Measurements from ENCODE around the gene DBNDD2. TPM values are rescaled to one million over a fixed set of nuclear protein-coding genes. Genes with fewer than 3 reads are reported as not detected.

Gene DBNDD2
- total RNA-seq, 1 experiment from 2014 or later, result 58.7 TPM

DNA sequence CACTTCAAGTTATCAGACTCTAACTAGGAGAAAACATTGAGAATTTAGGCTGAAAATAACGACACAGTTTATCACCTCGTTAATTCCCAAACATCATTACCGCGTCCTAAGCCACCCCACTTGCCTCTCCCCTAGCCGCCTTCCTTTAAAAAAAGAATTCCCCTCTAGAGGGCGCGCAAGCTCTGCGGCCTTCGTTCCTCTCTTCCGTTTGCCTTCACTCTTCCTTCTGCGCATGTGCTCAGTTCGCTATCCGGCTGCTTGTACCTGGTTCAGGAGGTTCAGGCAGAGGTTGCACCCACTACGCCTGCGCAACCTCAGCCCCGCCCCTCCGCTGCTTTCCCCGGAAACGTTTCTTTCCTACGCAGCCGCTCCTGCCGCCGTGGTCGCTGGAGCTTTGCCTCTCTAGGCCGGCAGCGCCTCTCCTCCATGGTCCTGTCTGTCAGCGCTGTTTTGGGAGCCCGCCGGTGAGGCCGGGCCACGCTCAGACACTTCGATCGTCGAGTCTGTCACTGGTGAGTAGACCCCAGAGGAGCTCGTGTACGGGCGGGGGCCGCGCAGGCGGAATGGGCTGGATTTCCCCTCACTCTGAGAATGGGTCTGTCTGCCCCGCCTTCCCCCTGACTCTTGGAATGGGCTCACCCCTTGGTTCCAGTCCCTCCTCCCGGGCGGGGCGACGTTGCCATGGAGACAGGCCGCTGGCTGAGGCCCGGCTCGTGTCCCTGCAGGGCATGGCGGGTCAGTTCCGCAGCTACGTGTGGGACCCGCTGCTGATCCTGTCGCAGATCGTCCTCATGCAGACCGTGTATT is 45.1 kb upstream of the DBNDD2 start, which contains the start of gene SYS1 (continued):
- TF ChIP-seq, protein P1, sequence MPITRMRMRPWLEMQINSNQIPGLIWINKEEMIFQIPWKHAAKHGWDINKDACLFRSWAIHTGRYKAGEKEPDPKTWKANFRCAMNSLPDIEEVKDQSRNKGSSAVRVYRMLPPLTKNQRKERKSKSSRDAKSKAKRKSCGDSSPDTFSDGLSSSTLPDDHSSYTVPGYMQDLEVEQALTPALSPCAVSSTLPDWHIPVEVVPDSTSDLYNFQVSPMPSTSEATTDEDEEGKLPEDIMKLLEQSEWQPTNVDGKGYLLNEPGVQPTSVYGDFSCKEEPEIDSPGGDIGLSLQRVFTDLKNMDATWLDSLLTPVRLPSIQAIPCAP (CRISPR knock-in tag; IDR thresholded peaks at IDR 0.05), result no peak

DNA sequence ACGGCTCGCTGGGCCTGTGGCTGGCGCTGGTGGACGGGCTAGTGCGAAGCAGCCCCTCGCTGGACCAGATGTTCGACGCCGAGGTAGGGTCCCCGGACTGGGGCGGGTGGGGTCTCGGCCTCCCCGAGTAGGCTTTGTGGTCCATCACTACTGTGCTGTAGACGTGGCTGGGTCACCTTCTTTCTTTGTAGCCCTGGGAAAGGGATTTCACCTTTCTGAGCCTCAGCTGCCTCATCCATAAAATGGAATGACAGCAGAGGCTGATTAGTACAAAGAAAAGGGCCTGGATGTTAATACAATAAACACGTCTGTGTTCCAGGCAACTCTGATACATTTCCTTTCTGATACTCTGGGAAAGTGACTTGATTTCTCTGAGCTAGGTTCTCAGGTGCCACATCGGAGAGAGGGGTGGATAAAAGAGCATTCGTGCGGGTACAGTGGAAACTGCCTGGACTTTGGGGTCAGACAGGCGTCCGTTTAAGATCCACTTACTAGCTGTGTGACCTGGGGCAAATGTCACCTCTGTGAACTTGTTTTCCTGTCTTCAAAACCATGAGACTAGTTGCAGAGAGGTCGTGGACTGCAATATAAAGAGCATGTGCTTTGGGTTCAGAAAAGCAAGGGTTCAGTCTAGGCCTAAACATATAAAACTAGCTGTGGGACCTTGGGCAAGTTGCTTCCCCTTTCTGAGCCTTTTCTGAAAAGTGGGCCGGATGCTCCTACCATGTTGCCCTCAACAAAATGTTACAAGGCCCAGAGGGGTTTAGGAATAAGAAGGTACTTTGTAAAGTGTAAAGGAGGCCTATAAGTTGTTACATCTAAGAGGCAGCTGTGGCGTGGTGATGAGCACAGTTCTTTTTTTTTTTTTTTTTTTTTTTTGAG is 44.2 kb upstream of the DBNDD2 start:
- H3K27me3 Mint-ChIP-seq (ENCODE audit: low read depth), result no peaks in the 10 kb centered on the region
- peaks cover 17% of the 10 kb centered on the region for H3K4me1 Mint-ChIP-seq
- CTCF ChIA-PET, result interaction anchor here (0.6 to 8.3 kb wide), 48 partner anchors 8 to 1997 kb away, joined by 3 to 152 read pairs (median 5); partner anchors contain the start of genes DBNDD2, MATN4, PIGT and SDC4
- POLR2A ChIA-PET, result interaction anchor here (0.5 to 3.0 kb wide), 11 partner anchors 10 to 204 kb away, joined by 3 to 11 read pairs (median 6); partner anchors contain the start of genes PIGT and SDC4
- ATAC-seq (no peak), DNase-seq (ENCODE audit: low spot score) (no peak)
- TF ChIP-seq SMAD4 (CRISPR knock-in tag; IDR thresholded peaks at IDR 0.05), result no peak
- TF ChIP-seq ZNF138 (CRISPR knock-in tag; conservative IDR thresholded peaks at IDR 0.05), result no peak
- no peak for TF ChIP-seq SOX15 (CRISPR knock-in tag; IDR thresholded peaks at IDR 0.05)
- TF ChIP-seq ZNF263 (CRISPR knock-in tag; IDR thresholded peaks at IDR 0.05; ENCODE audit: low read depth), result no peak
- TF ChIP-seq ZNF416 (CRISPR knock-in tag; IDR thresholded peaks at IDR 0.05), result no peak
- TF ChIP-seq, protein P2, sequence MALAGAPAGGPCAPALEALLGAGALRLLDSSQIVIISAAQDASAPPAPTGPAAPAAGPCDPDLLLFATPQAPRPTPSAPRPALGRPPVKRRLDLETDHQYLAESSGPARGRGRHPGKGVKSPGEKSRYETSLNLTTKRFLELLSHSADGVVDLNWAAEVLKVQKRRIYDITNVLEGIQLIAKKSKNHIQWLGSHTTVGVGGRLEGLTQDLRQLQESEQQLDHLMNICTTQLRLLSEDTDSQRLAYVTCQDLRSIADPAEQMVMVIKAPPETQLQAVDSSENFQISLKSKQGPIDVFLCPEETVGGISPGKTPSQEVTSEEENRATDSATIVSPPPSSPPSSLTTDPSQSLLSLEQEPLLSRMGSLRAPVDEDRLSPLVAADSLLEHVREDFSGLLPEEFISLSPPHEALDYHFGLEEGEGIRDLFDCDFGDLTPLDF (CRISPR knock-in tag; IDR thresholded peaks at IDR 0.05), result no peak
- TF ChIP-seq, protein P3, sequence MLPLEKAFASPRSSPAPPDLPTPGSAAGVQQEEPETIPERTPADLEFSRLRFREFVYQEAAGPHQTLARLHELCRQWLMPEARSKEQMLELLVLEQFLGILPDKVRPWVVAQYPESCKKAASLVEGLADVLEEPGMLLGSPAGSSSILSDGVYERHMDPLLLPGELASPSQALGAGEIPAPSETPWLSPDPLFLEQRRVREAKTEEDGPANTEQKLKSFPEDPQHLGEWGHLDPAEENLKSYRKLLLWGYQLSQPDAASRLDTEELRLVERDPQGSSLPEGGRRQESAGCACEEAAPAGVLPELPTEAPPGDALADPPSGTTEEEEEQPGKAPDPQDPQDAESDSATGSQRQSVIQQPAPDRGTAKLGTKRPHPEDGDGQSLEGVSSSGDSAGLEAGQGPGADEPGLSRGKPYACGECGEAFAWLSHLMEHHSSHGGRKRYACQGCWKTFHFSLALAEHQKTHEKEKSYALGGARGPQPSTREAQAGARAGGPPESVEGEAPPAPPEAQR (CRISPR knock-in tag; IDR thresholded peaks at IDR 0.05), result no peak
- TF ChIP-seq, protein P4, sequence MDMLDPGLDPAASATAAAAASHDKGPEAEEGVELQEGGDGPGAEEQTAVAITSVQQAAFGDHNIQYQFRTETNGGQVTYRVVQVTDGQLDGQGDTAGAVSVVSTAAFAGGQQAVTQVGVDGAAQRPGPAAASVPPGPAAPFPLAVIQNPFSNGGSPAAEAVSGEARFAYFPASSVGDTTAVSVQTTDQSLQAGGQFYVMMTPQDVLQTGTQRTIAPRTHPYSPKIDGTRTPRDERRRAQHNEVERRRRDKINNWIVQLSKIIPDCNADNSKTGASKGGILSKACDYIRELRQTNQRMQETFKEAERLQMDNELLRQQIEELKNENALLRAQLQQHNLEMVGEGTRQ (CRISPR knock-in tag; IDR thresholded peaks at IDR 0.05), result no peak
- TF ChIP-seq, protein P5, sequence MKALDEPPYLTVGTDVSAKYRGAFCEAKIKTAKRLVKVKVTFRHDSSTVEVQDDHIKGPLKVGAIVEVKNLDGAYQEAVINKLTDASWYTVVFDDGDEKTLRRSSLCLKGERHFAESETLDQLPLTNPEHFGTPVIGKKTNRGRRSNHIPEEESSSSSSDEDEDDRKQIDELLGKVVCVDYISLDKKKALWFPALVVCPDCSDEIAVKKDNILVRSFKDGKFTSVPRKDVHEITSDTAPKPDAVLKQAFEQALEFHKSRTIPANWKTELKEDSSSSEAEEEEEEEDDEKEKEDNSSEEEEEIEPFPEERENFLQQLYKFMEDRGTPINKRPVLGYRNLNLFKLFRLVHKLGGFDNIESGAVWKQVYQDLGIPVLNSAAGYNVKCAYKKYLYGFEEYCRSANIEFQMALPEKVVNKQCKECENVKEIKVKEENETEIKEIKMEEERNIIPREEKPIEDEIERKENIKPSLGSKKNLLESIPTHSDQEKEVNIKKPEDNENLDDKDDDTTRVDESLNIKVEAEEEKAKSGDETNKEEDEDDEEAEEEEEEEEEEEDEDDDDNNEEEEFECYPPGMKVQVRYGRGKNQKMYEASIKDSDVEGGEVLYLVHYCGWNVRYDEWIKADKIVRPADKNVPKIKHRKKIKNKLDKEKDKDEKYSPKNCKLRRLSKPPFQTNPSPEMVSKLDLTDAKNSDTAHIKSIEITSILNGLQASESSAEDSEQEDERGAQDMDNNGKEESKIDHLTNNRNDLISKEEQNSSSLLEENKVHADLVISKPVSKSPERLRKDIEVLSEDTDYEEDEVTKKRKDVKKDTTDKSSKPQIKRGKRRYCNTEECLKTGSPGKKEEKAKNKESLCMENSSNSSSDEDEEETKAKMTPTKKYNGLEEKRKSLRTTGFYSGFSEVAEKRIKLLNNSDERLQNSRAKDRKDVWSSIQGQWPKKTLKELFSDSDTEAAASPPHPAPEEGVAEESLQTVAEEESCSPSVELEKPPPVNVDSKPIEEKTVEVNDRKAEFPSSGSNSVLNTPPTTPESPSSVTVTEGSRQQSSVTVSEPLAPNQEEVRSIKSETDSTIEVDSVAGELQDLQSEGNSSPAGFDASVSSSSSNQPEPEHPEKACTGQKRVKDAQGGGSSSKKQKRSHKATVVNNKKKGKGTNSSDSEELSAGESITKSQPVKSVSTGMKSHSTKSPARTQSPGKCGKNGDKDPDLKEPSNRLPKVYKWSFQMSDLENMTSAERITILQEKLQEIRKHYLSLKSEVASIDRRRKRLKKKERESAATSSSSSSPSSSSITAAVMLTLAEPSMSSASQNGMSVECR (CRISPR knock-in tag; IDR thresholded peaks at IDR 0.05; ENCODE audit: borderline replicate concordance), result no peak
- TF ChIP-seq, protein P6, sequence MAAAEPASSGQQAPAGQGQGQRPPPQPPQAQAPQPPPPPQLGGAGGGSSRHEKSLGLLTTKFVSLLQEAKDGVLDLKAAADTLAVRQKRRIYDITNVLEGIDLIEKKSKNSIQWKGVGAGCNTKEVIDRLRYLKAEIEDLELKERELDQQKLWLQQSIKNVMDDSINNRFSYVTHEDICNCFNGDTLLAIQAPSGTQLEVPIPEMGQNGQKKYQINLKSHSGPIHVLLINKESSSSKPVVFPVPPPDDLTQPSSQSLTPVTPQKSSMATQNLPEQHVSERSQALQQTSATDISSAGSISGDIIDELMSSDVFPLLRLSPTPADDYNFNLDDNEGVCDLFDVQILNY (CRISPR knock-in tag; IDR thresholded peaks at IDR 0.05), result no peak
- no peak for TF ChIP-seq TEAD4 (CRISPR knock-in tag; IDR thresholded peaks at IDR 0.05)
- TF ChIP-seq NR2C2 (CRISPR knock-in tag; IDR thresholded peaks at IDR 0.05), result no peak
- TF ChIP-seq HMGA2 (CRISPR knock-in tag; IDR thresholded peaks at IDR 0.05), result no peak
- H3K36me3 Mint-ChIP-seq, result no peaks in the 10 kb centered on the region; the same call in none of the 2 replicates
- peak overlapping the region; percentile 97 for H3K4me3 Mint-ChIP-seq
- H3K27ac Mint-ChIP-seq, result no peak overlapping the region
- H3K9me3 Mint-ChIP-seq, result no peaks in the 10 kb centered on the region
